Nephron progenitor cell (in vitro differentiated cells): ENCODE results near the gene DAP.

ENCODE experiments used
- DNase-seq: peaks from one replicate; pipeline ENCODE4 v3.0.0; 2021
- H3K27ac Mint-ChIP-seq: 2 replicates; pipeline ENCODE4 v1.8.0; 2021; ENCODE audit warnings: mild to moderate bottlenecking, moderate library complexity, mixed read lengths
- H3K27me3 Mint-ChIP-seq: 2 replicates; pipeline ENCODE4 v1.8.0; 2021; ENCODE audit warnings: mild to moderate bottlenecking, low read depth, mixed read lengths; ENCODE audit not compliant: poor library complexity
- H3K36me3 Mint-ChIP-seq: 2 replicates; pipeline ENCODE4 v1.8.0; 2021; ENCODE audit warnings: low read depth, mixed read lengths
- H3K4me1 Mint-ChIP-seq: 2 replicates; pipeline ENCODE4 v1.8.0; 2021; ENCODE audit warnings: mixed read lengths
- H3K4me3 Mint-ChIP-seq: 2 replicates; pipeline ENCODE4 v1.8.0; 2021; ENCODE audit warnings: mild to moderate bottlenecking, moderate library complexity, mixed read lengths
- H3K9me3 Mint-ChIP-seq: 2 replicates; pipeline ENCODE4 v1.8.0; 2021; ENCODE audit warnings: mild to moderate bottlenecking, moderate library complexity, mixed read lengths
- CTCF ChIP-seq: fragments of 200-600 bp; sonication (generic); IDR thresholded peaks from 2 replicates; pipeline ENCODE4 v1.5.0; 2021; ENCODE audit warnings: antibody characterized with exemption

DAP gene

GRCh38 chr5:10761185-10761932, at the start of gene DAP:
DAP (minus strand) TSS chr5:10761234; CDS start chr5:10761068, 166 bp downstream.
- peaks cover 60% of the 10 kb centered on the region for H3K4me1 Mint-ChIP-seq
- peaks cover 24% of the 10 kb centered on the region for H3K36me3 Mint-ChIP-seq
- H3K9me3 Mint-ChIP-seq: no peaks in the 10 kb centered on the region
- peak; percentile 92 for DNase-seq
- peaks cover 16% of the 10 kb centered on the region for H3K27me3 Mint-ChIP-seq
- no peak for TF ChIP-seq CTCF
- peak within 1 kb of the TSS; percentile 98 for H3K27ac Mint-ChIP-seq
- H3K4me3 Mint-ChIP-seq: peak within 1 kb of the TSS; percentile 94

GRCh38 chr5:10808347-10809226, 47.6 kb upstream of the DAP start:
- no peak overlapping the region for H3K4me3 Mint-ChIP-seq
- H3K36me3 Mint-ChIP-seq: no peaks in the 10 kb centered on the region
- H3K27me3 Mint-ChIP-seq: peaks cover 12% of the 10 kb centered on the region
- DNase-seq: no peak
- peak overlapping the region; percentile 2 for H3K27ac Mint-ChIP-seq
- peaks cover 21% of the 10 kb centered on the region for H3K4me1 Mint-ChIP-seq
- peaks cover 27% of the 10 kb centered on the region for H3K9me3 Mint-ChIP-seq
- TF ChIP-seq CTCF: no peak

- no peak for TF ChIP-seq CTCF
- H3K4me3 Mint-ChIP-seq: no peak overlapping the region
- peaks cover 23% of the 10 kb centered on the region for H3K27me3 Mint-ChIP-seq
- peaks cover 6% of the 10 kb centered on the region for H3K4me1 Mint-ChIP-seq
- peaks cover 20% of the 10 kb centered on the region for H3K9me3 Mint-ChIP-seq
- DNase-seq: no peak
- H3K27ac Mint-ChIP-seq: no peak overlapping the region
- H3K36me3 Mint-ChIP-seq: no peaks in the 10 kb centered on the region
Measured at GRCh38 chr5:10801931-10802666, 41.1 kb upstream of the DAP start.

- Mint-ChIP-seq H3K4me3 (no peak overlapping the region), H3K27ac (no peak overlapping the region), H3K27me3 (peaks cover 23% of the 10 kb centered on the region), H3K9me3 (peaks cover 15% of the 10 kb centered on the region), H3K4me1 (peaks cover 6% of the 10 kb centered on the region), H3K36me3 (no peaks in the 10 kb centered on the region)
- no peak for DNase-seq
- TF ChIP-seq CTCF: no peak
Measured at GRCh38 chr5:10800852-10801251, 39.8 kb upstream of the DAP start.

GRCh38 chr5:10797261-10797660, 36.2 kb upstream of the DAP start:
- H3K4me1 Mint-ChIP-seq: peaks cover 11% of the 10 kb centered on the region
- H3K4me3 Mint-ChIP-seq: no peak overlapping the region
- H3K27me3 Mint-ChIP-seq: peaks cover 24% of the 10 kb centered on the region
- no peaks in the 10 kb centered on the region for H3K36me3 Mint-ChIP-seq
- no peaks in the 10 kb centered on the region for H3K9me3 Mint-ChIP-seq
- no peak overlapping the region for H3K27ac Mint-ChIP-seq
- TF ChIP-seq CTCF: no peak
- DNase-seq: no peak
